NK-92 (cell line): ENCODE results near the gene TXNL1.
"Not testable (repeated sequence)": the region's sequence is repeated elsewhere in the genome, so short reads cannot be mapped to it uniquely, and the experiment has no call there.

Experiments
- DNase-seq: peaks from one replicate; lab custom pipeline; 2025; ENCODE audit not compliant: unreplicated experiment; lab: John Stamatoyannopoulos, UW

The TXNL1 gene

GRCh38 chr18:56638232-56639103 lies at the start of gene TXNL1:
TSS of gene TXNL1 (minus strand) at chr18:56638592. CDS start at chr18:56638440, 152 bp downstream.
- peak; percentile 84 for DNase-seq

- DNase-seq: no peak
Observed at GRCh38 chr18:56684277-56684676, 45.9 kb upstream of the TXNL1 start.

- DNase-seq: no peak
Observed at GRCh38 chr18:56678836-56679565, 40.6 kb upstream of the TXNL1 start.

GRCh38 chr18:56676639-56677038 lies 38.2 kb upstream of the TXNL1 start:
- no peak for DNase-seq

GRCh38 chr18:56672981-56673380 lies 34.6 kb upstream of the TXNL1 start:
- DNase-seq: no peak

- DNase-seq: no peak
Observed at GRCh38 chr18:56672391-56672790, 34.0 kb upstream of the TXNL1 start.

- DNase-seq: no peak
Observed at GRCh38 chr18:56662902-56663301, 24.5 kb upstream of the TXNL1 start.

- DNase-seq: no peak
Observed at GRCh38 chr18:56662502-56662901, 24.1 kb upstream of the TXNL1 start.

- DNase-seq: no peak
Observed at GRCh38 chr18:56662063-56662408, 23.6 kb upstream of the TXNL1 start.

GRCh38 chr18:56661360-56662062 lies 23.1 kb upstream of the TXNL1 start:
- DNase-seq: no peak

- DNase-seq: no peak
Observed at GRCh38 chr18:56660655-56661054, 22.3 kb upstream of the TXNL1 start.

- DNase-seq: no peak
Observed at GRCh38 chr18:56659111-56659510, 20.7 kb upstream of the TXNL1 start.

- DNase-seq: no peak
Observed at GRCh38 chr18:56658261-56658660, 19.9 kb upstream of the TXNL1 start.

GRCh38 chr18:56654280-56654679 lies 15.9 kb upstream of the TXNL1 start:
- DNase-seq: not testable (repeated sequence)

- no peak for DNase-seq
Observed at GRCh38 chr18:56652802-56653201, 14.4 kb upstream of the TXNL1 start.

GRCh38 chr18:56651771-56652092 lies 13.3 kb upstream of the TXNL1 start:
- no peak for DNase-seq

- DNase-seq: peak; percentile 86
Observed at GRCh38 chr18:56650944-56651770, 12.8 kb upstream of the TXNL1 start, which contains the start of gene WDR7. TSS of gene WDR7 (plus strand) at chr18:56651359. CDS start at chr18:56672516, 21,157 bp downstream.

GRCh38 chr18:56649996-56650395 lies 11.6 kb upstream of the TXNL1 start:
- DNase-seq: no peak

GRCh38 chr18:56647951-56648893 lies 9.8 kb upstream of the TXNL1 start:
- no peak for DNase-seq

- DNase-seq: no peak
Observed at GRCh38 chr18:56647071-56647470, 8.7 kb upstream of the TXNL1 start.
